ENCODE data around the gene KIAA1614. TPM values are rescaled to one million over a fixed set of nuclear protein-coding genes. Genes with fewer than 3 reads are reported as not detected.

The KIAA1614 gene, protein sequence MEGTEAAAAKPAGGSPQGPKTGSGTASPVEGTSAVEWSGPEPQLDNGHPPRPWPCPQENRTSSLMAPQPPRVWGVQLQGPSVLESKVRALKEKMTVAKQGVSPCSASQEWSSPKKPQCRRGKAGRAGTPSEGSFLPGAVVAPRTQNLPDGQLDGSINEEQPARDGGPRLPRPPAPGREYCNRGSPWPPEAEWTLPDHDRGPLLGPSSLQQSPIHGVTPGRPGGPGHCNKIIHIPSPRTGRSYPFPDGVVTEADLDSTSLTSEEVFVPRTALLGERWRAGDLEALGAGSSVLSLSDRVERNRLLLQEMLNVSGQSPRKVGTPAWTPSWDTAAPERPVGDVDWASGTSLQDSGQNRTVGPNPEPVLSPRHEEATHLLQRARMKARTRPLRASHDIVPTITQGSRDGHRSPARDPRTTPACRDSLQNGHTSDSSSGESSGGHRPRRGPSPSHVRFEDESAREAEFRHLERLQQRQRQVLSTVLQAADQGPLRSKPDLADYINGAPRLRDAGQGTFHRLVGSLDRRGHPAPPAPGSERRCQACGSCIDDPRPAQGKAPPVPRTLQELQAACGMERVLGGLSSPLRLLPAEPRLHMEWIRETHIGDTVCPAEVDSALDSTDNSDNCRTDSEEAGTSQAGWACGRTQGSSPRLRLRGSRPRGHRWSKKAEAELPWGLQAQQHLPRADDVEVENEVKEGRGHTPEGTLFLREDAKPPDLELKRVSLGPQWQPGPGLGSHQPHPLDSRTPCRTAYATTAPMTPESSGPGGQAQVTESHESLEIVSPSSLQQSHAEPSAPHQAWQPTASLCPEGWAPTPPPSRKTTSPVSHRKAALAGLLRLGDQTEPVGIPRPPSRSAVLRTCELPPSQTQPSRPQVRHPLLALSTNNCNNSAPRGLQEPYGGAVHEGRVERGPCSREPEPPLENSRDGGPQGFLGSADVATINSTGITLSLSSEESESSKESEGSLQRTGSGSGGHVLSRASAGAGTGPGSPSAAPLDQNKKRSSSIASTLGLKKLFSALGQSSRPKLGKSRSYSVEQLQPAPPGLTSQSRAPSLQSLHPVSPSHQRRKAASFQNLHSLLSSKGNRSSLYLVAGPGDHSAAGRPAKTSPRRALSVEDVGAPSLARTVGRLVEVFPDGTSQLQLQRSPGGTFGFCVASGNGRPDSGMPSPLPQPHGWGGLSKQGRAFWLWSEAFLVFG
- total RNA-seq: 5.2 and 10.5 TPM in 2 replicates

GRCh38 chr1:180912801-180913565, at the start of gene KIAA1614:
Gene KIAA1614 (plus strand): TSS chr1:180912897. CDS start chr1:180913244, 347 bp downstream.

Other genes with a start within 250 kb of the KIAA1614 start
- 17.3 and 22.5 TPM in 2 replicates for gene STX6, start 110.0 kb downstream of the KIAA1614 start, total RNA-seq
- gene MR1, start 121.1 kb downstream of the KIAA1614 start, total RNA-seq: 5.1 and 5.7 TPM in 2 replicates
- 18.4 and 22.8 TPM in 2 replicates for gene IER5, start 175.8 kb downstream of the KIAA1614 start, total RNA-seq

All from epithelial cell of alveolus of lung (primary cell).